Measurements from ENCODE around the gene SLC12A8. TPM values are rescaled to one million over a fixed set of nuclear protein-coding genes. Genes with fewer than 3 reads are reported as not detected.

SLC12A8 gene
- total and polyA plus RNA-seq, 2 experiments from 2014 or later, result 6.9 to 15.9 TPM

DNA sequence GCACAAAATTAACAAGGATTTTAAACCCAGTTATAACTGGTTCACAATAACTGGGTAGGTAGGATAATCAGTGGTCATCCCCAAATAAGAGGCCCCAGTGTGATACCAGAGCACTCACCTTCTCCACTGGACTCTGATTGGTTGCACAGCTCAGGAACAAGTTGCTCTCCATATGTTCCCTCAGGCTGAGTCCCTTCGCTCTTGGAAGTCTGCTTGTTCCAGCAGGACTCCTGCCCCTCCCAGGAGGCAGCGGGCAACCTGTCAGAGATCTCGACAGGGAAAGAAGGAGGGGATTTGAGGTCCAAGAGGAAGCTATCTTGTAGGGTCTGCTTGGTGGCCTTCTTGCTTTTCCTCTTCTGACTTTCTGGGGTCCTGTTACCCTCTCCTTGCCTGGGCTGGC lies 105.2 kb downstream of the SLC12A8 start (continued):
- TF ChIP-seq, protein P1, sequence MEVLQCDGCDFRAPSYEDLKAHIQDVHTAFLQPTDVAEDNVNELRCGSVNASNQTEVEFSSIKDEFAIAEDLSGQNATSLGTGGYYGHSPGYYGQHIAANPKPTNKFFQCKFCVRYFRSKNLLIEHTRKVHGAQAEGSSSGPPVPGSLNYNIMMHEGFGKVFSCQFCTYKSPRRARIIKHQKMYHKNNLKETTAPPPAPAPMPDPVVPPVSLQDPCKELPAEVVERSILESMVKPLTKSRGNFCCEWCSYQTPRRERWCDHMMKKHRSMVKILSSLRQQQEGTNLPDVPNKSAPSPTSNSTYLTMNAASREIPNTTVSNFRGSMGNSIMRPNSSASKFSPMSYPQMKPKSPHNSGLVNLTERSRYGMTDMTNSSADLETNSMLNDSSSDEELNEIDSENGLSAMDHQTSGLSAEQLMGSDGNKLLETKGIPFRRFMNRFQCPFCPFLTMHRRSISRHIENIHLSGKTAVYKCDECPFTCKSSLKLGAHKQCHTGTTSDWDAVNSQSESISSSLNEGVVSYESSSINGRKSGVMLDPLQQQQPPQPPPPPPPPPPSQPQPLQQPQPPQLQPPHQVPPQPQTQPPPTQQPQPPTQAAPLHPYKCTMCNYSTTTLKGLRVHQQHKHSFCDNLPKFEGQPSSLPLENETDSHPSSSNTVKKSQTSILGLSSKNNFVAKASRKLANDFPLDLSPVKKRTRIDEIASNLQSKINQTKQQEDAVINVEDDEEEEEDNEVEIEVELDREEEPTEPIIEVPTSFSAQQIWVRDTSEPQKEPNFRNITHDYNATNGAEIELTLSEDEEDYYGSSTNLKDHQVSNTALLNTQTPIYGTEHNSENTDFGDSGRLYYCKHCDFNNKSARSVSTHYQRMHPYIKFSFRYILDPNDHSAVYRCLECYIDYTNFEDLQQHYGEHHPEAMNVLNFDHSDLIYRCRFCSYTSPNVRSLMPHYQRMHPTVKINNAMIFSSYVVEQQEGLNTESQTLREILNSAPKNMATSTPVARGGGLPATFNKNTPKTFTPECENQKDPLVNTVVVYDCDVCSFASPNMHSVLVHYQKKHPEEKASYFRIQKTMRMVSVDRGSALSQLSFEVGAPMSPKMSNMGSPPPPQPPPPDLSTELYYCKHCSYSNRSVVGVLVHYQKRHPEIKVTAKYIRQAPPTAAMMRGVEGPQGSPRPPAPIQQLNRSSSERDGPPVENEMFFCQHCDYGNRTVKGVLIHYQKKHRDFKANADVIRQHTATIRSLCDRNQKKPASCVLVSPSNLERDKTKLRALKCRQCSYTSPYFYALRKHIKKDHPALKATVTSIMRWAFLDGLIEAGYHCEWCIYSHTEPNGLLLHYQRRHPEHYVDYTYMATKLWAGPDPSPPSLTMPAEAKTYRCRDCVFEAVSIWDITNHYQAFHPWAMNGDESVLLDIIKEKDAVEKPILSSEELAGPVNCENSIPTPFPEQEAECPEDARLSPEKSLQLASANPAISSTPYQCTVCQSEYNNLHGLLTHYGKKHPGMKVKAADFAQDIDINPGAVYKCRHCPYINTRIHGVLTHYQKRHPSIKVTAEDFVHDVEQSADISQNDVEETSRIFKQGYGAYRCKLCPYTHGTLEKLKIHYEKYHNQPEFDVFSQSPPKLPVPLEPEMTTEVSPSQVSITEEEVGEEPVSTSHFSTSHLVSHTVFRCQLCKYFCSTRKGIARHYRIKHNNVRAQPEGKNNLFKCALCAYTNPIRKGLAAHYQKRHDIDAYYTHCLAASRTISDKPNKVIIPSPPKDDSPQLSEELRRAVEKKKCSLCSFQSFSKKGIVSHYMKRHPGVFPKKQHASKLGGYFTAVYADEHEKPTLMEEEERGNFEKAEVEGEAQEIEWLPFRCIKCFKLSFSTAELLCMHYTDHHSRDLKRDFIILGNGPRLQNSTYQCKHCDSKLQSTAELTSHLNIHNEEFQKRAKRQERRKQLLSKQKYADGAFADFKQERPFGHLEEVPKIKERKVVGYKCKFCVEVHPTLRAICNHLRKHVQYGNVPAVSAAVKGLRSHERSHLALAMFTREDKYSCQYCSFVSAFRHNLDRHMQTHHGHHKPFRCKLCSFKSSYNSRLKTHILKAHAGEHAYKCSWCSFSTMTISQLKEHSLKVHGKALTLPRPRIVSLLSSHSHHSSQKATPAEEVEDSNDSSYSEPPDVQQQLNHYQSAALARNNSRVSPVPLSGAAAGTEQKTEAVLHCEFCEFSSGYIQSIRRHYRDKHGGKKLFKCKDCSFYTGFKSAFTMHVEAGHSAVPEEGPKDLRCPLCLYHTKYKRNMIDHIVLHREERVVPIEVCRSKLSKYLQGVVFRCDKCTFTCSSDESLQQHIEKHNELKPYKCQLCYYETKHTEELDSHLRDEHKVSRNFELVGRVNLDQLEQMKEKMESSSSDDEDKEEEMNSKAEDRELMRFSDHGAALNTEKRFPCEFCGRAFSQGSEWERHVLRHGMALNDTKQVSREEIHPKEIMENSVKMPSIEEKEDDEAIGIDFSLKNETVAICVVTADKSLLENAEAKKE (CRISPR knock-in tag; IDR thresholded peaks at IDR 0.05), result no peak
- TF ChIP-seq EZH2phosphoT487 (IDR thresholded peaks at IDR 0.05; ENCODE audit: unreplicated experiment) (no peak), CREB1 (CRISPR knock-in tag; IDR thresholded peaks at IDR 0.05; ENCODE audit: low read depth) (no peak), JUNB (IDR thresholded peaks at IDR 0.05; ENCODE audit: unreplicated experiment) (no peak), EZH2 (IDR thresholded peaks at IDR 0.05; ENCODE audit: low read depth, unreplicated experiment) (no peak), ZNF114 (CRISPR knock-in tag; IDR thresholded peaks at IDR 0.05) (no peak)

DNA sequence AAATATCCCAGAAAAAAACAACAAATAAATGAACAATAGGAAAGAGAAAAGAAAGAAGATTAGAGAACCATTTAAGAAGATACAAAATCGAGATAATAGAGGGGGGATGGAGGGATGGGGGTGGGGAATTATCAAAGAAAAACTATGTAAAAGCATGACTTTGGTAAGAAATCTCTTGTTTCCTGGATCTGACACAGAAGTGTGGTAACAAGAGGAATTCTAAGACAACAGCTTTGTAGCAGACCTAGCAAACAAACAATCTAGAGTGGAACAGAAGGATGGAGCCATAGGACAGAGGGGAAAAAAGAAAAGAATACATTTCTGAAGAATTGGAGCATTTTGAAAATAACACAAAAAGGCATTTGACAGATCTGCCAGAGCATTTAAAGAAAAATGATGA lies 107.4 kb downstream of the SLC12A8 start:
- no peak overlapping the region for H3K4me3 Mint-ChIP-seq
- ATAC-seq (no peak), DNase-seq (ENCODE audit: low spot score) (no peak)
- Histone ChIP-seq H3K36me3 (ENCODE audit: insufficient read depth) (no peaks in the 10 kb centered on the region), H3K27me3 (ENCODE audit: insufficient read depth) (no peaks in the 10 kb centered on the region), H3K27ac (ENCODE audit: low read depth) (no peak overlapping the region), H4K20me1 (replicated peaks; ENCODE audit: insufficient read depth) (no peaks in the 10 kb centered on the region; the same call in 1 of the 2 replicates), H3K4me1 (ENCODE audit: insufficient read depth) (peaks cover 8% of the 10 kb centered on the region), H3K9me2 (ENCODE audit: insufficient read depth) (no peaks in the 10 kb centered on the region), H3K4me2 (no peak overlapping the region), H3K4me3 (no peak overlapping the region), H3F3A (replicated peaks; ENCODE audit: low read depth) (no peaks in the 10 kb centered on the region), H3K79me2 (replicated peaks; ENCODE audit: insufficient read depth) (no peaks in the 10 kb centered on the region), H2AFZ (no peak overlapping the region)
- no peaks in the 10 kb centered on the region for H3K27me3 Mint-ChIP-seq (ENCODE audit: insufficient read depth, low read depth, poor library complexity)
- no peak overlapping the region for H3K27ac Mint-ChIP-seq
- TF ChIP-seq CREB1 (CRISPR knock-in tag; IDR thresholded peaks at IDR 0.05; ENCODE audit: low read depth), result no peak
- TF ChIP-seq, protein P2, sequence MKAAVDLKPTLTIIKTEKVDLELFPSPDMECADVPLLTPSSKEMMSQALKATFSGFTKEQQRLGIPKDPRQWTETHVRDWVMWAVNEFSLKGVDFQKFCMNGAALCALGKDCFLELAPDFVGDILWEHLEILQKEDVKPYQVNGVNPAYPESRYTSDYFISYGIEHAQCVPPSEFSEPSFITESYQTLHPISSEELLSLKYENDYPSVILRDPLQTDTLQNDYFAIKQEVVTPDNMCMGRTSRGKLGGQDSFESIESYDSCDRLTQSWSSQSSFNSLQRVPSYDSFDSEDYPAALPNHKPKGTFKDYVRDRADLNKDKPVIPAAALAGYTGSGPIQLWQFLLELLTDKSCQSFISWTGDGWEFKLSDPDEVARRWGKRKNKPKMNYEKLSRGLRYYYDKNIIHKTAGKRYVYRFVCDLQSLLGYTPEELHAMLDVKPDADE (IDR thresholded peaks at IDR 0.05), result no peak
- peaks cover 16% of the 10 kb centered on the region; the same call in 2 of the 3 replicates for H3K36me3 Mint-ChIP-seq (ENCODE audit: low read depth)
- H3K4me1 Mint-ChIP-seq, result peaks cover 8% of the 10 kb centered on the region
- no peaks in the 10 kb centered on the region for H3K9me3 Mint-ChIP-seq
